GM12891 (cell line): ENCODE results near the gene MRNIP.
A peak's percentile ranks its signal among the peaks of the same experiment; 100 is the strongest.

Experiments
- DNase-seq: peaks from one replicate; pipeline ENCODE4 v3.0.0; 2011; ENCODE audit warnings: low spot score; ENCODE audit not compliant: insufficient read length
- FAIRE-seq: peaks from 2 replicates; lab custom pipeline; 2011; peaks lifted over from hg19 to GRCh38; lab: Jason Lieb, UNC
- PAX5 ChIP-seq: IDR thresholded peaks from 2 replicates; pipeline ENCODE4 v1.6.1; 2011; ENCODE audit warnings: low read length, moderate library complexity, mild to moderate bottlenecking; ENCODE audit not compliant: insufficient read depth, severe bottlenecking
- POLR2A ChIP-seq: IDR thresholded peaks from 2 replicates; pipeline ENCODE4 v1.6.1; 2011; ENCODE audit warnings: low read depth, low read length, control low read depth
- POLR2AphosphoS5 ChIP-seq: IDR thresholded peaks from 2 replicates; pipeline ENCODE4 v1.6.1; 2011; ENCODE audit warnings: low read depth, low read length, control low read depth
- POU2F2 ChIP-seq: IDR thresholded peaks from 2 replicates; pipeline ENCODE4 v1.6.1; 2011; ENCODE audit warnings: low read depth, mild to moderate bottlenecking, control low read depth, low read length, moderate library complexity
- SPI1 ChIP-seq: IDR thresholded peaks from 2 replicates; pipeline ENCODE4 v1.6.1; 2011; ENCODE audit warnings: low read depth, low read length, control low read depth
- TAF1 ChIP-seq: IDR thresholded peaks from 2 replicates; pipeline ENCODE4 v1.6.1; 2011; ENCODE audit warnings: low read depth, low read length, control low read depth

MRNIP gene

DNA sequence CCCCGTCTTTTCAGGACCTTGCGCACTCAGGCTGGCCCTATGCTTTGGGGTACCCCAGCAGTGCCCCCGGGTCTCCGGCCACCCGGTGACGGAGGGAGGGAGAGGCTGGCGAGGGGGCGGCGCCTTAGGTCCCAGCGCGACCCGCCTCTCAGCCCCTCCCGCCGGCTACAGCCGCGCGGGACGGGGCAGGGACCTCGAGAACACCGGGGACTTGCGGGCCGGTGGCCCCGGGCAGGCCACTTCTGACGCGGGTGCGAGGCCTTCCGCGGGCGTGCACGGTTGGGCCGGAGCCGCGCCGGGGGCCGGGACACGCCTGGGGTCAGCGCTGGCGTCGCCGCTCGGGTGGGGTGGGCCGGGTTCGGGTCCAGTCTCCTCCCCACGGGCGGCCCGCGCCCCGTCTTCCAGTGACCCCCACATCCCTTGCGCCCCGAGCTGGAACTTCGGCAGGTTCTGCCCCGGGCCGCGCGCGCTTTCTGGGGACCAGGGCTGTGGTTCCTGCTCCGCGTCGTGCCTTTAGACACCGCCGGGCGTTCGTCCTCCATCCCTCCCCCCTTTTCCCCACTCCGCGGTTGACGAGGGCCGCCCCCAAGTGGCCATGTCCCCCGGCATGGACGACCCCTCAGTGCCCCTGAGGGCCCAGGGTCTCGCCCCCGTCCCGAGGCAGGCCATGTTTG lies 41.7 kb downstream of the MRNIP start:
- no peak for DNase-seq
- TF ChIP-seq PAX5 = no peak
- TF ChIP-seq SPI1 = no peak
- no peak for TF ChIP-seq POU2F2
- no peak for TF ChIP-seq POLR2AphosphoS5
- FAIRE-seq = no peak

DNA sequence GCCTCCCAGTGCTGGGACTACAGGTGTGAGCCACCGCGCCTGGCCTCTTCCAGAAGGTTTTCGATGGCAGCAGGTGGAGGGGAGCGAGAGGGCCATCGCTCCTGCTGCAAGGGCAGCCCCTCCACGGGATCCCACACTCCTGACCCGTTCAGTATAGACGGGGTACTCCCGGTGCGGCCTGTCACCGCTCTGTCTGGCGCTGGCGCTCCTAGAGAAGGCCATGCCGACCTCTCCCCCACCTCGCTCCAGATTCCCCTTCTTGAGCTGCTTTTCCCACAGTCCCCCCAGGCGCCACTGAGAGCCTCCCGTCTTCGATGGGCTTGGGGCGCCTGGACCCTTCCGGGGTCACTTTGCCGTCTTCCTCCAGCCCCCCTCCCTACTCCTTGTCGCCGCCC lies 42.2 kb downstream of the MRNIP start:
- no peak for FAIRE-seq
- TF ChIP-seq PAX5 (no peak), POU2F2 (no peak), SPI1 (no peak), TAF1 (no peak), POLR2A (no peak), POLR2AphosphoS5 (no peak)
- no peak for DNase-seq

DNA sequence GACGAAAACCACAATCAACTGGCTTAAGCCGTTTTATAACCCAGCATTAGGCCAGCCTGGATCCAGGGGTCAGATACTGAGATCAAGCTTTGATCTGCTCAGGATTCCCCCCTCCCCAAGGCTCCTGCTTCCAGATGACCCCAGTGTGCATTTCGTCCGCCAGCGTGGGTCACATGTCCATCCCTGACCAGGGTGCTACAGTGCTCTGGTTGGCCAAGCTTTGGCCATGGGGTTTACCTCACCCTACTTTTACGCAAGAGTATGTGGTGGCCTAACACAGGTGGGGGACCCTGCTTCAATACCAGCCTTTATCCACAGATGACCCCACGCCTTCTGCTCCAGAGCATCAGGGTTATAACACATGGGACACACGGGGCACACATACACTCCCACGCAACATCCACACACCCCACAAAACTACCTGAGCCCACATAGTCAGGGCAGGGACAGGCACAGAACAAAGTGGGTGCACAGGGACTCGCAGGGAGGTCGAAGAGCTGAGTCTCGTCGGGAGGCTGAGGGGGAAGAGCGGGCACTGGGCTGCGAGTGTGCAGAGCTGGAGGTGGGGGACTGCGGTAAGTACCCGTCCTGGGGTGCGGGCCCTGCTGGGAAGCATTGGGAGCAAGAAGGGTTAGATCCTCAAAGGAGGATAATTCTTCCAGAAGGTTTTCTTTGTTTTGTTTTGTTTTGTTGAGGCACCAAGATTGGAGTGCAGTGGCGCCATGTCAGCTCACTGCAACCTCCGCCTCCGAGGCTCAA lies 42.9 kb downstream of the MRNIP start:
- FAIRE-seq = no peak
- TF ChIP-seq TAF1 (no peak), POLR2A (no peak), POU2F2 (no peak), SPI1 (no peak), POLR2AphosphoS5 (no peak), PAX5 (no peak)
- no peak for DNase-seq

DNA sequence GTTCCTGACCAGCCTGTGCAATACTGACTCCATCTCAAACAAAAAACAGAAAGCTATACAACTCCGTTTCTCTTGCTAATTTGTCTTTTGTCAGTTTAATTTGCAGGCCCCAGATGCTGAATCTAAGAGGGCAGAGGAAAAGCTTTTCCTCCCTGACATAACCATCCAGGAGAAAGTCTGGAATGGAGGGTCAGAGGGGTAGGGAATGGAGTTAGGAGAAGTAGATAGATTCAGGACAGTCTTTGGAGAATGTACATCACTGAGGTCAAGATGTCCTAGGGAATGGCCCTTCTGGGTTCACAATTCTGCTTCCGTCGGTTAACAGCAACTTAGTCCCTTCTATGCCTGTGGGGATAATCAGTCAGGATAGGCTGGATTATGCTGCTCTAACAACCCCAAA lies 44.5 kb downstream of the MRNIP start:
- DNase-seq (no peak), FAIRE-seq (no peak)
- TF ChIP-seq POLR2AphosphoS5 (no peak), POLR2A (no peak), PAX5 (no peak), POU2F2 (no peak), SPI1 (no peak), TAF1 (no peak)

DNA sequence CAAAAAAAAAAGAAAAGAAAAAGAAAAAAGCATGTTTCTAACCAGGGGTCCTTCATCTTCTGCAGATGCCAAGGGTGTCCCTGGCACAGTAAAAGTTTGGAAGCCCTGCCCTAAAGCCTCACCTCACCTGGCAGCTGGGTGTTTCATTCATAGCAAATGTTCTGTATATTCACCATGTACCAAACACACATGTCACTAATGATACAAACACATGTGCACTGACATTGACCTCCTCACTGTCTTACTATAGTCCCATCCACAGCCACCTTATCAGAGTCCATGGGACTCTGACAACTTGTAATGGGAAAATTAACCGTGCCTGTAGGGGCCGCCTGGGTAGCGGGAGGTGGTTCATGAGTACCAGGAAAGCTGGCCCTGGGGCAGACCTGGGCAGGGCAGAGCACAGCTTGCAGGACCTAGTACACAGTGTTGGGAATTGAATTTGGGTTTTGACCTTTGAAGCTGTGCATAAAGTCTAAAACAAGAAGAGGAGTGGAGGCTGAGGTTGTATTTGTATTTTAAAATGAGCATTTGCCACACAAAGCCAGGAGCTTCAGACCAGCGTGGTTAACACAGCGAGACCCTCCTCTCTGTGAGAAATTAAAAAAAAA lies 45.5 kb downstream of the MRNIP start:
- FAIRE-seq (no peak), DNase-seq (no peak)
- TF ChIP-seq POU2F2 (no peak), POLR2A (no peak), SPI1 (no peak), POLR2AphosphoS5 (no peak), PAX5 (no peak), TAF1 (no peak)

DNA sequence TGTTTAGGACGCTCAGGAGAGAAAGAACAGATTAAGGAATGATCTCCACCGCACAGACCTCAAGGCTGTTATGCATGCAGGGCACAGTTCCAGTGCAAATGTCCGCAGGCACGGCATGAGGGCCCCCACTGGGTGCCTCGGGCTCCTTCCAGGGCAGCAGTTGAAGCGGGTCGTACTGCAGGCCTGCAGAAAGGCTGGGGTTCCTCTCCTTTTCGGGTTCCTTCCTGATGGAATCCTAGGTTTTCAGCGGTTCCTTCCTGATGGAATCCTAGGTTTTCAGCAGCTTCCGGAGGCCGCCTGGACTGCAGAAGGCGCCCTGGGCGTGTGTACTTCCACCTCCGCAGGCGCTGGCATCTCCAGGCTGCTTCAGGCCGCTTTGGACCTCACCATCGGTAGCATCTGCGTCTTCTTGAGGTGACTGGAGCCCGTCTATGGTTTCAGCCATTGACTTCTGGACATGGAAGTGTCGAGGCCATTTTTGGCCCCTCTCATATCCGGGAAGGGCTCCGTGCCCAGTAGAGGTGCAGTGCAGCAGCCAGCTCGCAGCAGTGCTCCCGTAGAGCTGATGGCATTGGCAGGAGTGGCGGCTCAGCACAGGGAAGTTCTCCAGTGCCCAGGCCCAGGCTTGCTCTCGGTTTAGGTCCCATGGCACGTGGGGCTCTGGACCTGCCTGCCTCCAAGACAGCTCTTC lies 46.3 kb downstream of the MRNIP start:
- FAIRE-seq (no peak), DNase-seq (no peak)
- TF ChIP-seq POLR2A = no peak
- TF ChIP-seq TAF1 = no peak
- TF ChIP-seq POLR2AphosphoS5 = no peak
- no peak for TF ChIP-seq SPI1
- TF ChIP-seq PAX5 = no peak
- no peak for TF ChIP-seq POU2F2

DNA sequence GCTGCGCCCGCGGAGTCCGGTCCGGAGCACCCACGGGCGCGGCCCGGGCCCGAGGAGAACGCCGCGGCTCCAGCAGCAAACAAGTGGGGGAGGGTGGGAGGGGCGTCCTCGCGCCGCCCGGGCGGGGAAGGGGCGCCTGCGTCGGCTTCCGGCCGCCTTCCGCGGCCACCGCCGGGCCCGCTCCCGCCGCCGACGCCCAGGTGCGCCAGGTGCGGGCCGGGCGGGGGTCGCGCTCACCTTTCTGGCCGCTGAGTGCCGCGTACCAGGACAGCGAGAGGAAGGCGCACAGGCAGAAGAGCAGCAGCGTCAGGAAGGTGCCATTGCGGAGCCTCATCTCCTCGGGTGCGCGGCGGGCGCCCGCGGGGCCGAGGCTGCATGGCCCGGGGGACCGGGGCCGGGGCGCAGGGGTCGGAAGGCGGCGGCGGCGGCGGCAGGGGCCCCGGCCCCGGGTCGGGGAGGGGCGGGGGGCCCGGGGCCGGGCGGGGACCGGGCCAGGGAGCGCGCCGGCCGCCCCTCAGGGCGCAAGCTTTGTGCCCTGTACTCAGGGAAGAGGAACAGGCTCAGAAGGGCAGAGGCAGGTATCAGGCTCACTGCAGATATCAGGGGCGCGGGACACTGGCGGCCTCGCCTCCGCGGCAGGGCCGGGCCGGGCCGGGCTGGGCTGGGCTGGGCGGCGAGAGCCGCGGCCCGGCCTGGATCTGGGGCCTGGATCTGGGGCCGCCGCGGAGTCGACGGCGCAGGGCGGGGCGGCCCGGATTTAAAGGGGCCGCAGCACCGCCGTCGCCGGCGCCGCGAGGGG lies 52.2 kb downstream of the MRNIP start, which contains the start of gene MGAT4B:
TSS of gene MGAT4B (minus strand) at position 617 of the 799 bp plus-strand sequence. CDS start at position 334, 283 bp downstream.
- no peak for TF ChIP-seq SPI1
- no peak for TF ChIP-seq PAX5
- peak; percentile 69 for TF ChIP-seq TAF1
- no peak for TF ChIP-seq POU2F2
- peak; percentile 47; the same call in 1 of the 2 replicates for TF ChIP-seq POLR2AphosphoS5
- peak; percentile 24; the same call in 1 of the 2 replicates for TF ChIP-seq POLR2A
- peak; percentile 63 for FAIRE-seq
- DNase-seq = peak; percentile 91

DNA sequence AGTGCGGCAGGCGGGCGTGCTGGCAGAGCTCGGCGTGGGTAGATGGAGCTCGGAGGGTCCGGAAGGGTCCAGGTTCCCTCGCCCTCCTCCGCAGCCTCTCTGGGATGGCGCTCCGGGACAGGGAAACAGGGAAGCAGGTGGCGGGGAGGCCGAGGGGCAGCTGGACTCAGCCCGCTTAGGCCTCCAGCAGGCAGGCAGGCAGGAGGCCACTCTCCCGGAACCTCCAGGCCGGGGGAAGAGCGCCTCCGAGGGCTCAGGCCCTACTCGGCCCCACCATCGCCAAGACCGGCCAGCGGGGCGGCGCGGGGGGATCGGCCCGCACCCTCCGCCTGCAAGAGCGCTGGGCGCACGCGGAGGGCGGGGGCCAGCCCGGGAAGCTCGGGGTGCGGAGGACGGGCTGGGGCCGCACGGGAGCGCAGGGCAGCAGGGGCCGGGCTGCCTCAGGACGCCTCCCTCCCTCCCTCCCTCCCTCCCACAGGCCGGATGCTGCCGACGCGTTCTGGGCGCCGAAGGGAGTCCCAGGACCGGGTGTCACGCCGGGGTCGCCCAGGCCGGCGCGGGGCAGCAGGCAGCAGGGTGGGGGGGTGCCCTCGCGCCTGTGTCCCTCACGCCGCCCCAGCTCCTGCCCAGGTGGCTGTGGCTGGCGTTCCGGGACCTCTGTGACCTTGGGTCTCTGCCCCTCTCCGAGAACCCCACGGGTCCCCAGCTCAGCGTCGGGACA lies 52.9 kb downstream of the MRNIP start:
- TF ChIP-seq POU2F2 = no peak
- TF ChIP-seq POLR2A = no peak
- TF ChIP-seq TAF1 = 0 out of 2 replicates have a peak, but pooled peaks have one; percentile 6
- TF ChIP-seq POLR2AphosphoS5 = no peak
- FAIRE-seq (no peak), DNase-seq (peak; percentile 78)
